Neural cell (in vitro differentiated cells): ENCODE measurements around the gene DLG2. TPM values are rescaled to one million over a fixed set of nuclear protein-coding genes. Genes with fewer than 3 reads are reported as not detected.

Experiments used
- H2AFZ ChIP-seq: fragments of 200-600, 300-800 bp; sonication (generic), shearing (Covaris generic); 2 replicates; pipeline ENCODE4 v1.6.0; 2014; ENCODE audit warnings: low read depth, mild to moderate bottlenecking, antibody characterized with exemption, low read length, moderate library complexity
- H3F3A ChIP-seq: fragments of 200-600 bp; shearing (Covaris generic); 2 replicates; pipeline ENCODE4 v1.6.1; 2016; ENCODE audit warnings: mild to moderate bottlenecking, moderate library complexity, mixed read lengths, antibody characterized with exemption, low read length; ENCODE audit not compliant: insufficient read depth, poor library complexity, severe bottlenecking
- H3K27ac ChIP-seq: fragments of 200-600, 300-800 bp; sonication (generic), shearing (Covaris generic); 2 replicates; pipeline ENCODE4 v1.5.1; 2014; ENCODE audit warnings: mild to moderate bottlenecking, low read length, moderate library complexity
- H3K27me3 ChIP-seq: fragments of 300-800, 200-600 bp; sonication (generic), shearing (Covaris generic); 2 replicates; pipeline ENCODE4 v1.6.0; 2014; ENCODE audit warnings: mild to moderate bottlenecking, low read depth, low read length, moderate library complexity; ENCODE audit not compliant: insufficient read depth
- H3K36me3 ChIP-seq: fragments of 300-800, 200-600 bp; sonication (generic), shearing (Covaris generic); 2 replicates; pipeline ENCODE4 v1.5.1; 2014; ENCODE audit warnings: mild to moderate bottlenecking, antibody characterized with exemption, low read length, moderate library complexity; ENCODE audit not compliant: insufficient read depth
- H3K4me2 ChIP-seq: fragments of 300-800, 200-600 bp; sonication (generic), shearing (Covaris generic); 2 replicates; pipeline ENCODE4 v1.6.0; 2014; ENCODE audit warnings: mild to moderate bottlenecking, low read length
- H3K4me3 ChIP-seq: fragments of 300-800, 200-600 bp; sonication (generic), shearing (Covaris generic); 2 replicates; pipeline ENCODE4 v1.5.1; 2014; ENCODE audit warnings: mild to moderate bottlenecking, low read length, moderate library complexity
- H3K79me2 ChIP-seq: fragments of 200-600 bp; shearing (Covaris generic); replicated peaks from 2 replicates; pipeline ENCODE4 v1.6.0; 2014; ENCODE audit warnings: mild to moderate bottlenecking, low read length, moderate library complexity; ENCODE audit not compliant: insufficient read depth
- H3K9ac ChIP-seq: fragments of 300-800, 200-600 bp; sonication (generic), shearing (Covaris generic); 2 replicates; pipeline ENCODE4 v1.6.1; 2016; ENCODE audit warnings: mild to moderate bottlenecking, low read length, mixed read lengths
- H3K9me2 ChIP-seq: fragments of 200-600 bp; shearing (Covaris generic); 2 replicates; pipeline ENCODE4 v1.6.1; 2016; ENCODE audit warnings: mild to moderate bottlenecking, low read length, mixed read lengths; ENCODE audit not compliant: insufficient read depth
- H3K9me3 ChIP-seq: fragments of 200-600, 300-800 bp; sonication (generic), shearing (Covaris generic); 2 replicates; pipeline ENCODE4 v1.6.1; 2016; ENCODE audit warnings: mild to moderate bottlenecking, mixed run types, low read length, moderate library complexity, mixed read lengths
- H4K20me1 ChIP-seq: fragments of 200-600 bp; shearing (Covaris generic); 2 replicates; pipeline ENCODE4 v1.6.1; 2016; ENCODE audit warnings: mild to moderate bottlenecking, mixed run types; ENCODE audit not compliant: insufficient read depth
- CTCF ChIP-seq: fragments of 450-650 bp; IDR thresholded peaks from 2 replicates; pipeline ENCODE4 v1.5.1; 2014; ENCODE audit warnings: antibody characterized with exemption, mild to moderate bottlenecking, moderate library complexity; ENCODE audit not compliant: poor library complexity, severe bottlenecking
- EP300 ChIP-seq: fragments of 450-650 bp; conservative IDR thresholded peaks from 2 replicates; pipeline ENCODE4 v1.6.1; 2014; ENCODE audit warnings: antibody characterized with exemption, mild to moderate bottlenecking, moderate library complexity; ENCODE audit not compliant: poor library complexity, severe bottlenecking
- EZH2 ChIP-seq: fragments of 200-600, 300-800 bp; shearing (Covaris generic), sonication (generic); IDR thresholded peaks from 2 replicates; pipeline ENCODE4 v1.6.1; 2014; ENCODE audit warnings: antibody characterized with exemption, low read length, borderline replicate concordance, mild to moderate bottlenecking; ENCODE audit not compliant: insufficient read depth, poor library complexity, severe bottlenecking
- MXI1 ChIP-seq: fragments of 450-650 bp; conservative IDR thresholded peaks from 2 replicates; pipeline ENCODE4 v1.6.1; 2014; ENCODE audit warnings: antibody characterized with exemption, mild to moderate bottlenecking; ENCODE audit not compliant: poor library complexity, severe bottlenecking
- POLR2AphosphoS5 ChIP-seq: IDR thresholded peaks from 2 replicates; pipeline ENCODE4 v1.6.1; 2012
- RAD21 ChIP-seq: fragments of 450-650 bp; conservative IDR thresholded peaks from 2 replicates; pipeline ENCODE4 v1.6.1; 2014; ENCODE audit warnings: antibody characterized with exemption, mild to moderate bottlenecking, moderate library complexity
- SMC3 ChIP-seq: fragments of 450-650 bp; conservative IDR thresholded peaks from 2 replicates; pipeline ENCODE4 v1.6.1; 2014; ENCODE audit warnings: antibody characterized with exemption, mild to moderate bottlenecking, moderate library complexity; ENCODE audit not compliant: poor library complexity
- TAF1 ChIP-seq: IDR thresholded peaks from 2 replicates; pipeline ENCODE4 v1.6.1; 2012; ENCODE audit warnings: low read depth
- polyA plus RNA-seq: library from polyadenylated mRNA; depleted of rRNA; stranded (reverse); fragments of >200 nt; gene quantifications from 2 replicates; pipeline ENCODE4 v1.2.3, GENCODE V29; 2014
- TF ChIP-seq, protein P1 (sequence below): IDR thresholded peaks from 2 replicates; pipeline ENCODE4 v1.6.1; 2012; ENCODE audit warnings: borderline replicate concordance

Gene DLG2
- polyA plus RNA-seq, 1 donor from 2014 or later = 179 TPM

DNA sequence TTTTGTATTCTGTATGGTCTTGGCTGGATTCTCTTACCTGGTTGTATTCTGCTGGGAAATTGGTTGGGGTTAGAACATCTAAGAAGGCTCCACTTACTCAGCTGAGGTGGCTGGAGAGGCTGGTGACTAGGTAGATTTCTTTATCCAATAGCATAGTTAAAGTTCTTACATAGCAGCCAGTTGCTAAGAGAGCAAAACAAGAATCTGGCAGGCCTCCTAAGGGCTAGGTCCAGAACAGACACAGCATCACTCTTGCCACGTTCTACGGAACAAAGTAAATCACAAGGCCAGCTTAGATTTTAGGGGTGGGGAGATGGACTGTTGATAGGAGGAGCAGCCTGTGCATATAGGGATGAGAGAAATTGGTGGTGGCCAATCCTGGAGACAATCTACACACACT lies 2199.6 kb downstream of the DLG2 start:
- H3K79me2 ChIP-seq = no peaks in the 10 kb centered on the region
- TF ChIP-seq TAF1 (no peak), CTCF (no peak), MXI1 (no peak), RAD21 (no peak), SMC3 (no peak), EP300 (no peak), EZH2 (no peak), POLR2AphosphoS5 (no peak)
- TF ChIP-seq, protein P1, sequence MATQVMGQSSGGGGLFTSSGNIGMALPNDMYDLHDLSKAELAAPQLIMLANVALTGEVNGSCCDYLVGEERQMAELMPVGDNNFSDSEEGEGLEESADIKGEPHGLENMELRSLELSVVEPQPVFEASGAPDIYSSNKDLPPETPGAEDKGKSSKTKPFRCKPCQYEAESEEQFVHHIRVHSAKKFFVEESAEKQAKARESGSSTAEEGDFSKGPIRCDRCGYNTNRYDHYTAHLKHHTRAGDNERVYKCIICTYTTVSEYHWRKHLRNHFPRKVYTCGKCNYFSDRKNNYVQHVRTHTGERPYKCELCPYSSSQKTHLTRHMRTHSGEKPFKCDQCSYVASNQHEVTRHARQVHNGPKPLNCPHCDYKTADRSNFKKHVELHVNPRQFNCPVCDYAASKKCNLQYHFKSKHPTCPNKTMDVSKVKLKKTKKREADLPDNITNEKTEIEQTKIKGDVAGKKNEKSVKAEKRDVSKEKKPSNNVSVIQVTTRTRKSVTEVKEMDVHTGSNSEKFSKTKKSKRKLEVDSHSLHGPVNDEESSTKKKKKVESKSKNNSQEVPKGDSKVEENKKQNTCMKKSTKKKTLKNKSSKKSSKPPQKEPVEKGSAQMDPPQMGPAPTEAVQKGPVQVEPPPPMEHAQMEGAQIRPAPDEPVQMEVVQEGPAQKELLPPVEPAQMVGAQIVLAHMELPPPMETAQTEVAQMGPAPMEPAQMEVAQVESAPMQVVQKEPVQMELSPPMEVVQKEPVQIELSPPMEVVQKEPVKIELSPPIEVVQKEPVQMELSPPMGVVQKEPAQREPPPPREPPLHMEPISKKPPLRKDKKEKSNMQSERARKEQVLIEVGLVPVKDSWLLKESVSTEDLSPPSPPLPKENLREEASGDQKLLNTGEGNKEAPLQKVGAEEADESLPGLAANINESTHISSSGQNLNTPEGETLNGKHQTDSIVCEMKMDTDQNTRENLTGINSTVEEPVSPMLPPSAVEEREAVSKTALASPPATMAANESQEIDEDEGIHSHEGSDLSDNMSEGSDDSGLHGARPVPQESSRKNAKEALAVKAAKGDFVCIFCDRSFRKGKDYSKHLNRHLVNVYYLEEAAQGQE = no peak
- no peak overlapping the region for H3K27ac ChIP-seq
- no peaks in the 10 kb centered on the region for H3F3A ChIP-seq
- no peak overlapping the region for H2AFZ ChIP-seq
- H4K20me1 ChIP-seq = no peaks in the 10 kb centered on the region
- no peaks in the 10 kb centered on the region for H3K36me3 ChIP-seq
- H3K9me2 ChIP-seq = no peaks in the 10 kb centered on the region
- H3K4me3 ChIP-seq = no peak overlapping the region
- H3K9me3 ChIP-seq = no peaks in the 10 kb centered on the region
- no peak overlapping the region for H3K4me2 ChIP-seq
- no peaks in the 10 kb centered on the region for H3K27me3 ChIP-seq
- H3K9ac ChIP-seq = no peak overlapping the region

DNA sequence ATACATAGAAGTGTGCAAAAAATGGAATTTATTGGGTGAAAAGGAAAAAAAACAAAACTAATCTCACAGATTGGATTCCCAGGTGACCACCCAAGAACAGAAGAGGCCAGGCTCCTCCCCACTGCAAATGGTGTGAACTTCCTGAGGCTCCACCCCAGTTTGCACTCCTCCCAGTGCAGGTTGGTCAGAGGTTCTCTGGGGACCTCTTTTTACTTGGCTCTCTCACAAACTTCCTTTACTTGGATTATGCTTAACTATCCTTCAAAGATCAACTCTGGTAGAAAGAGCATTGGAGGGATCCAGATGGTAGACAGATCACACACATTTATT lies 2202.0 kb downstream of the DLG2 start:
- H3K9me2 ChIP-seq = no peaks in the 10 kb centered on the region
- no peak overlapping the region for H3K4me3 ChIP-seq
- no peaks in the 10 kb centered on the region for H3K79me2 ChIP-seq
- no peak overlapping the region for H2AFZ ChIP-seq
- H3K36me3 ChIP-seq = no peaks in the 10 kb centered on the region
- no peak overlapping the region for H3K4me2 ChIP-seq
- no peaks in the 10 kb centered on the region for H3K9me3 ChIP-seq
- no peaks in the 10 kb centered on the region for H3K27me3 ChIP-seq
- H4K20me1 ChIP-seq = no peaks in the 10 kb centered on the region
- no peak for TF ChIP-seq EP300
- TF ChIP-seq EZH2 = no peak
- TF ChIP-seq RAD21 = no peak
- TF ChIP-seq TAF1 = no peak
- no peak for TF ChIP-seq POLR2AphosphoS5
- TF ChIP-seq, protein P1 = no peak
- TF ChIP-seq MXI1 = no peak
- no peak for TF ChIP-seq CTCF
- TF ChIP-seq SMC3 = no peak
- H3K27ac ChIP-seq = no peak overlapping the region
- no peaks in the 10 kb centered on the region for H3F3A ChIP-seq
- no peak overlapping the region for H3K9ac ChIP-seq
